ENCODE measurements around the gene EVC2. TPM values are rescaled to one million over a fixed set of nuclear protein-coding genes. Genes with fewer than 3 reads are reported as not detected.

EVC2 gene
- total RNA-seq, 1 donor from 2014 or later: 16.9 TPM

DNA sequence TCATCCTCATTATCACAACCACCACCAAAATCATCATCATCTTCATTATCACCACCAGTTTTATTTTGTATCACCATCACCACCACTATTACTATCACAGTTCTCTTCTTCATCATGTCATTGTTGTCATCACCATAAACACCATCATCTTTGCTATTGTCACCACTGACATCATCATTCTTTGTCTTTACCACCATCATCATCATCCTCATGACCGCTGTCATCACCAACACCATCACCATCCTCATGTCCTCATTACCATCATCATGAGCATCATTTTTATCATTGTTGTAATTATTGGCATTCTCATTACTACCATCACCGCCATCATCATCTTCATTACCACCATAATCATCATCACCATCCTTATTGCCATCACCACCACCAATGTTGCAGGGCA lies 34.0 kb upstream of the EVC2 start:
- peaks cover 32% of the 10 kb centered on the region for H3K36me3 Mint-ChIP-seq
- DNase-seq (ENCODE audit: low spot score in 2 of 2, unreplicated experiment in 2 of 2): no peak
- H3K4me3 Mint-ChIP-seq: no peak overlapping the region
- H3K4me1 Mint-ChIP-seq: no peaks in the 10 kb centered on the region
- TF ChIP-seq, protein P1, sequence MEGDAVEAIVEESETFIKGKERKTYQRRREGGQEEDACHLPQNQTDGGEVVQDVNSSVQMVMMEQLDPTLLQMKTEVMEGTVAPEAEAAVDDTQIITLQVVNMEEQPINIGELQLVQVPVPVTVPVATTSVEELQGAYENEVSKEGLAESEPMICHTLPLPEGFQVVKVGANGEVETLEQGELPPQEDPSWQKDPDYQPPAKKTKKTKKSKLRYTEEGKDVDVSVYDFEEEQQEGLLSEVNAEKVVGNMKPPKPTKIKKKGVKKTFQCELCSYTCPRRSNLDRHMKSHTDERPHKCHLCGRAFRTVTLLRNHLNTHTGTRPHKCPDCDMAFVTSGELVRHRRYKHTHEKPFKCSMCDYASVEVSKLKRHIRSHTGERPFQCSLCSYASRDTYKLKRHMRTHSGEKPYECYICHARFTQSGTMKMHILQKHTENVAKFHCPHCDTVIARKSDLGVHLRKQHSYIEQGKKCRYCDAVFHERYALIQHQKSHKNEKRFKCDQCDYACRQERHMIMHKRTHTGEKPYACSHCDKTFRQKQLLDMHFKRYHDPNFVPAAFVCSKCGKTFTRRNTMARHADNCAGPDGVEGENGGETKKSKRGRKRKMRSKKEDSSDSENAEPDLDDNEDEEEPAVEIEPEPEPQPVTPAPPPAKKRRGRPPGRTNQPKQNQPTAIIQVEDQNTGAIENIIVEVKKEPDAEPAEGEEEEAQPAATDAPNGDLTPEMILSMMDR (IDR thresholded peaks at IDR 0.05; ENCODE audit: unreplicated experiment): no peak
- H3K27me3 Mint-ChIP-seq (ENCODE audit: low read depth): no peaks in the 10 kb centered on the region
- no peaks in the 10 kb centered on the region for H3K9me3 Mint-ChIP-seq
- H3K27ac Mint-ChIP-seq: no peak overlapping the region

DNA sequence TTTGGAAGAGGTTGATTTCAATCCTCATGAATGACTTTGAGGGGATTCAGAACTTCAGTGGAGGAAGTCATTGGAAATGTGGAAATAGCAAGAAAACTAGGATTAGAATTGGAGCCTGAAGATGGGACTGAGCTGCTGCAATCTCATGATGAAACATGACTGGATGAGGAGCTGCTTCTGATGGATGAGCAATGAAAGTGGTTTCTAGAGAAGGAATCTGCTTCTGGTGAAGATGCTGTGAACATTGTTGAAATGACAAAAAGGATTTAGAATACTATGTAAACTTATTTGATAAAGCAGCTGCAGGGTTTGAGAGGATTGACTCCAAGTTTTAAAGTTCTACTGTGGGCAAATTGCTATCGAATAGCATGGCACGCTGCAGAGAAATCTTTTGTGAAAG lies 29.7 kb upstream of the EVC2 start:
- no peak for DNase-seq (ENCODE audit: low spot score in 2 of 2, unreplicated experiment in 2 of 2)
- TF ChIP-seq, protein P1 (IDR thresholded peaks at IDR 0.05; ENCODE audit: unreplicated experiment): no peak
- H3K9me3 Mint-ChIP-seq: no peaks in the 10 kb centered on the region
- H3K36me3 Mint-ChIP-seq: peaks cover 43% of the 10 kb centered on the region
- no peak overlapping the region for H3K4me3 Mint-ChIP-seq
- H3K27ac Mint-ChIP-seq: no peak overlapping the region
- no peaks in the 10 kb centered on the region for H3K4me1 Mint-ChIP-seq
- no peaks in the 10 kb centered on the region for H3K27me3 Mint-ChIP-seq (ENCODE audit: low read depth)

DNA sequence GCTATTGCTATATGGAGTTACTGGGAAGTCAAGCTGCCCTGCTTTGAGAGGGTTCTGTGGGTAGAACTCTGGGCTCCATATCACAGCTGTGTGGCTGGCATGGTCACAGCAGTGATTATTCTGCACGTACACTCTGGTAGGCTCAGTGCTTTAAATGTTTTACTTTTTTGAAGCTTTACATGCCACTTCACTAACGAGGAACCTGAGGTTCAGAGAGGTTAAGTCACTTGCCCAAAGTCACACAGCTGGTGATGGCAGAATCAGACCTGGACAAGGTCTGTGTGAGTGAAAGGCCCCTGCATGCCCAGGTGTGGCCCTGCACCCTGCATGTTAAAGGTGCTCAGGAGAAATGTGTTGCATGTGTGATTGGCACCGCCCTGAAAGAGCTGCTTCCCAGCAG lies 27.1 kb upstream of the EVC2 start:
- TF ChIP-seq, protein P1 (IDR thresholded peaks at IDR 0.05; ENCODE audit: unreplicated experiment): no peak
- no peak for DNase-seq (ENCODE audit: low spot score in 2 of 2, unreplicated experiment in 2 of 2)
- H3K9me3 Mint-ChIP-seq: no peaks in the 10 kb centered on the region
- H3K27ac Mint-ChIP-seq: no peak overlapping the region
- no peak overlapping the region for H3K4me3 Mint-ChIP-seq
- H3K4me1 Mint-ChIP-seq: no peaks in the 10 kb centered on the region
- no peaks in the 10 kb centered on the region for H3K27me3 Mint-ChIP-seq (ENCODE audit: low read depth)
- peaks cover 46% of the 10 kb centered on the region for H3K36me3 Mint-ChIP-seq

DNA sequence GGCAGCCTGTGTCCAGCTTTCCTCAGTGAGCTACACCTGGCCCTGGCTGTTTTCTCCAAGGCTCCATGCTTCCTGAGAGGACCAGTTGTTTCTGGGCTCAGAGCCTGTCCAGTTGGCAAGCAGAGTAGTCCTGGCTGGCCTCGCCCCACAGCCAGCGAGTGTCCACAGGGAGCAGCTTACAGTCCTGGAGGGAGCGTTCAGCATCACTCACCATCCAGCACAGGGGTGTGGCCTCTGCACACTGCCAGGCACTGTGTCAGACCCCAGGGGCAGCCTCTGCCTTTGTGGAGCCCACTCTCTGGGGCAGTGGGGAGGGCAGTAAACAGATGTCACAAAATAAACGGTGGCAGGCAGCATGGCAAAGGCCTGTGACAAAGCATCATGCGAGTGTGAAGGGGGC lies 26.5 kb upstream of the EVC2 start:
- Mint-ChIP-seq H3K27ac (no peak overlapping the region), H3K4me1 (no peaks in the 10 kb centered on the region), H3K4me3 (no peak overlapping the region), H3K36me3 (peaks cover 47% of the 10 kb centered on the region), H3K27me3 (ENCODE audit: low read depth) (no peaks in the 10 kb centered on the region), H3K9me3 (no peaks in the 10 kb centered on the region)
- DNase-seq (ENCODE audit: low spot score in 2 of 2, unreplicated experiment in 2 of 2): no peak
- TF ChIP-seq, protein P1 (IDR thresholded peaks at IDR 0.05; ENCODE audit: unreplicated experiment): no peak

DNA sequence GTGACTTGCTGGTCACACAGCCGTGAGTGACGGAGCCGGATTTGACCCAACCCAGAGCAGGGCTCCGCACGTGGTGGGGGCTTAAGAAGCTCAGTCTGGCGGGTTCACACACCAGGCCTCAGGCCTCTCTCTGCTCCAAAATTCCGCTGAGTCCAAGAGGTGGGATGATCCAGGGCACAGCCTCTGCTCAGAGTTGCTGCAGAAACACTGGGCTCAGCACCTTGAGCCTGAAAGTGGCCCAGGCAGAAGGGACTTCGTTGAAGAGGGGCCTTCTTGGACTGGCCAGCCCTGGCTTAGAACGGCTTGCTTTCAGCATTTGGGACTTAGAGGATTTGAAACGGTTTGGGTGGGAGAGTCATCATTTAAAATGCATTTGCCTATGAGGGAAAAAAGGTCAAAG lies 23.8 kb upstream of the EVC2 start:
- DNase-seq (ENCODE audit: low spot score in 2 of 2, unreplicated experiment in 2 of 2): no peak
- Mint-ChIP-seq H3K27me3 (ENCODE audit: low read depth) (no peaks in the 10 kb centered on the region), H3K9me3 (no peaks in the 10 kb centered on the region), H3K36me3 (peaks cover 51% of the 10 kb centered on the region), H3K4me3 (no peak overlapping the region), H3K27ac (no peak overlapping the region), H3K4me1 (no peaks in the 10 kb centered on the region)
- TF ChIP-seq, protein P1 (IDR thresholded peaks at IDR 0.05; ENCODE audit: unreplicated experiment): no peak
